Glomerular endothelial cell (primary cell): ENCODE measurements around the gene SETD2. TPM values are rescaled to one million over a fixed set of nuclear protein-coding genes. Genes with fewer than 3 reads are reported as not detected.
"Not testable (repeated sequence)": the region's sequence is repeated elsewhere in the genome, so short reads cannot be mapped to it uniquely, and the experiment has no call there.

ENCODE experiments used
- DNase-seq: peaks from one replicate; pipeline ENCODE4 v3.0.0-alpha.2; 2011; ENCODE audit warnings: low read depth, low spot score; ENCODE audit errors: extremely low read depth
- total RNA-seq: library from RNA; depleted of rRNA; stranded (reverse); fragments of >200 nt; gene quantifications from 2 replicates; pipeline ENCODE4 v1.2.3, GENCODE V29; 2015

The SETD2 gene
- total RNA-seq, 1 donor from 2014 or later, result 43.2 TPM

DNA sequence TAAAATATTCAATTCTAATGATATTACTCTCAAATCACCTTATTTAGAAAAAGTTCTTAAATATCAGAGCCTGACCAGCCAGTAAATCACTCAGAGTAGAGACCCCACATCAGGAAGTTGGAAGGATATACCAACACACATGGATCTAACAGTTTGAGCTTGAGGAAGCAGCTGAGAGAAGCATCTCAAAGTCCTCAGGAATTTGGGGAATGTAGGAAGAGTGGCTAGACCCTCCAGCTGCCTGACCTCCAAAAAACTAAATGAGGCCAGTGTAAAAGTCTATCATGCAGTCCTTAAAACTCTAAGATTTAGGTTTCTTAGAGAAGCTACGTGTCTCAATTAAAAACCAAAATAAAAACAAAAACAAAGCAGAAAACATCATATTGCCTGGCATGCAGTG is 55.4 kb downstream of the SETD2 start:
- DNase-seq, result no peak

DNA sequence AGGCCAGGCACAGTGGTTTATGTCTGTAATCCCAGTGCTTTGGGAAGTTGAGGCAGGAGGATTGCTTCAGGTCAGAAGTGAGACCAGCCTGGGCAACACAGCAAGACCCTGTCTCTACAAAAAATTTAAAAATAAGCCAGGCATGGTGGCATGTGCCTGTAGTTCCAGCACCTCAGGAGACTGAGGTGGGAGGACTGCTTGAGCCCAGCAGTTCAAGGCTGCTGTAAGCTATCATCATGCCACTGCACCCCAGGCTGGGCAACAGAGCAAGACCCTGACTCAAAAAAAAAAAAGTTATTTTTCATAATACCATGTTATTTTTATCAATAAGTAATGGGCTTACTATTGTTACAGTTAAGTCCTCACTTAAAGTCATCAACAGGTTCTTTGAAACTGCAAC is 59.7 kb downstream of the SETD2 start:
- DNase-seq, result no peak

DNA sequence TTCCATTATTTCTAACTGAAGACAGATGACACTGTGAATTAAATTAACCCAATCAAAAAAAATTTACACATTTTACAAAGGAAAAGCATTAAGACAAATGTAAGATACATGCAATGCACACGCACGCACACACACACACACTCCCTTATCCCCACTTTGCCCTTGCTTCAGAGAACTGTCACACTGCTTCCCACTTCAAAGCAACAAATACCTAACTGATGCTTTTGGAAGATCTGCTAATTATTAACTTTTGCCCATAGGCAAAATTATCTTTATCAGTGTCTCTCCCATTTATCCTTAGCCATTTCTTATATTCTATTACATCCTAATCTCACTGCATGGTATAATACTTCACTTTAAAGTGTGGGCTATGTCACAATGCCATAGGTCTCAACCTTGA is 60.3 kb downstream of the SETD2 start:
- no peak for DNase-seq

DNA sequence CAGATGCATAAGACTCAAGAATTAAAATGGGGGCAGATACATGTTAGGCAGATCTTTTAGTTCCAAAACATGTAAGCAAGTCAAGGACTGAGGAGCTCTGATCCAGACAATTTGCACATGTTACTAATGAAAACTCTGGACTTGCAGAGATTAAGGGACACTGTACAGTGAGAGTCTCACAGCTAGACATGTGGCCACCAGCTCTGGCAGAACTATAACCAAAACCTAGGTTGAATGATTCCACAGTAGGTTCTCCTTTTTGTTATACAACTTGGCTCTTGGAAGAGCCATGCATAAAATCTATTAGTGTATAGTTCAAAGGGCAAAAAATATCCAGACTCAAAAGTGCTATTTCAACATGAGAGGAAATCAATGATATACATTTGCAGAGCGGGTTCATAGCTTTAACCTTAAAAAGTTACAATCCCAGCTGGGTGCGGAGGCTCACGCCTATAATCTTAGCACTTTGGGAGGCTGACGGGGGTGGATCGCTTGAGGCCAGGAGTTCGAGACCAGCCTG is 61.8 kb downstream of the SETD2 start:
- DNase-seq, result no peak

DNA sequence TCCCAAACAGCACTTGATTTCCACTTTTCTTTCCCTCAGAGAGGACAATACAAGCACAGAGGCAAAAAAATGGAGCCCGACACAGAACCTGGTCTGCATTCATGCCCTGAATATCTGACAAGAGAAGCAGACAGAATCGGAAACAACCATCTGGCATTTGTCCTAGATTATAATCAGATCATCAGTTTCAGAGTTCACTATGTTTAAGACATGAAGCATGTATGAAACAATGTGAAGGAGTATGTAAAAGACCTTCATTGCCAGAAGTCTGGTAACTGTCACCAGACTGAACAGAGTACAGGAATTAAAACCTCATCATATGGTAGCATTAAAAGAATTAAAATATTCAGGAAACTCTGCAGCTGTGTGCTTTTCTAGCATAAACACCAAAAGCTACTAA is 65.0 kb downstream of the SETD2 start:
- no peak for DNase-seq

DNA sequence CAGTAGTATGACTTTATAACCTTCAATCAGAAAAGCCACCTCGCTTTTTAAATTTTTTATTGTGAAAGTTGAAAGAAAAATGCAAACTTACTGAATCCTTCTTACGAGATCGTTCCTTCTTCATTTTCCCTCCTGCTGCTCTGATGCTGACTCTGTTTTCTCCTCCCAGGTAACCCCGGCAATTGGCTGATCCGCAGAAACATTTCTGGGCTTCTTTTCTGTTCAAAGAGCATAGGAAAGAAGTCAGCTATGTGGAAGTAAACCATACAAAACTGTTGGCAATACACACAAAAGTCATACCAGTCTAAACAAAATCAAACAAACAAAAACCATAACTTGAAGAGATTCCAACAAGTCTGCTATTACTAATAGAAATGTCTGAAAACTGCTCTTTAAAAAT is 66.0 kb downstream of the SETD2 start:
- no peak for DNase-seq

DNA sequence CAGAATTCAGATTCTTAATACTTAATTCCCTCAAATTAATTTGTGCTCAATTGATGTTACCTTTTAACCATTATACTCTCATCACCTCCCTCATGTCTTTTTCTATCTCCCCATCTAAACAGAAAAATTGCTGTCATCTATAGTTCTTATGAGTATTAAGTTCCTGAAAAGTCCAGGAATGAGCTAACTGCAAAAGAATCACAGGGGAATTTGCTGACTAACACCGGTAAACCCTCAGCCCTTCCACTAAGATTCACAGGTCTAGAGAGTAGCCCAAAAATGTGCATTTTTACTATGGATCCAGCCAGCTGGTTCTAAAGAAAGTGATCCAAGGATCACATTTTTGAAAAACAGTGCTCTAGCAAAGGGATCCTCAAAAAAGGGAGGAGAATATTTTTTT is 67.0 kb downstream of the SETD2 start:
- DNase-seq, result no peak

DNA sequence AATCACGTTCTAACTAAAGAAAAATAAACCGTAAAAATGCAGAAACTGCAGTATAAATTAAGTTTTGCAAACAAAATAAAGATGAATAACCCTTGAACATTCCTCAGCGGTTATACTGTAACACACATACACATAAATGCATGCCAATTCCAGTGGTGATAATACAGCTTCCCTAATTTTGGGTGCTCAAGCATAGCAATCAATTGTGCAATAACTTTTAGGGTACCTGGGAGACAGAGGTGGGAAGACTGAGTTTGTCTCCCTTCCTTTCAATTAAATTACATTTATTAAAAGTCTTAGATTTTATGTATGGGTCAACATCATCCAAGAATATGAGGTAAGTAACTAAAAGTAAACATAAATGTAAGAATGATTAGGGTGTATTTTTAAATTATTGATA is 71.8 kb downstream of the SETD2 start:
- no peak for DNase-seq

DNA sequence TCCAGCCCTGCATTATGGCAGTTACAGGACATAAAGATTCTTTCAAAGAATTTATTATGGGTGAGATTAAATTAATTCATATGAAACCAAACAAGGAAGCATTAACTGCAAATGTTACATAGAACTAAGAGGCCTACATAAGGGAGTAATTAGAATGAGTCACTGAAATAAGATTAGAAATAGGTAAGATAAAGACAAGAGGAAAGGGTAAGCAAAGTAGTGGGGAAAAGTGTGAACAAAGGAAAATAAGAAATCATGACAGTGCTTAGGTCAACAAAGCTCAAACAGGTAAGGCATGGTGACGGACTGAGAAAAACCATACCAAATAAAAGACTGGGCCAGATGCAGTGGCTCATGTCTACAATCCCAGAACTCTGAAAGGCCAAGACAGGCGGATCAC is 74.3 kb downstream of the SETD2 start:
- DNase-seq, result no peak

DNA sequence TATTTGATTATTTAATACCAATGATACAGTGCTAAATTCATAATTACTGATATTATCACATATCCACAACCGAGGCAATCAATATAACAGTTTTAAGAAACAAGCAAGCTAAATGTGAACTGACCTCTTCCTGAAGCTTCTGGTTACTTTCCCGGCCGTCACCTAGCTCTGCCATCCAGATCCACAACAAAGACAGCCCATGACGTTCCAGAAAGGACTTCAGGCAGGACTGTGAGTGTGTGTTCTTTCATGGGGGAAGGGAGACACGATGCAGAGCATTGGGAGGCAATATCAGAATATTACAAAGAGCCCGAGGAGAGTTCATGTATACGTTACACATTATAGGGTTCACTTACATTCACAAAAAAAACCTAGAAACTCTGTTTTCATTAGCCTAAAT is 77.8 kb downstream of the SETD2 start:
- no peak for DNase-seq

DNA sequence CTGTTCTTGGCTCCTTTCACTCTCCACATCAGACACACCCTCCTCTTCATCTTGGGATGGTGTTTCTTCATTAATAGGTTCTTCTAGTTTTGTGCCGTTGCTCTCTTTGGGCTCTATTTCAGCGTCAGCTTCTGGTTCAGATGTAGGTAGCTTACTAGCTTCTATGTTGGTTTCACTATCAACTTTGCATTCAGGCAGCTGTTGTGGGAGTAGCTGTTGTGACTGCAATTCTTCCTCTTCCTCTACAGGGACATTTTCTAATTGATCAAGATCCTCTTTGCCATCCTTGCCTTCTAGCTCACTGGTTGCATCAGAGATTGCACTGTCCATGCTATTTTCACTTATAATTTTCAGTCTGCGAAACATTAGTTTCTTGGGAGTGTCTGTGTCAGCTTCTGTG is 80.1 kb downstream of the SETD2 start:
- no peak for DNase-seq

DNA sequence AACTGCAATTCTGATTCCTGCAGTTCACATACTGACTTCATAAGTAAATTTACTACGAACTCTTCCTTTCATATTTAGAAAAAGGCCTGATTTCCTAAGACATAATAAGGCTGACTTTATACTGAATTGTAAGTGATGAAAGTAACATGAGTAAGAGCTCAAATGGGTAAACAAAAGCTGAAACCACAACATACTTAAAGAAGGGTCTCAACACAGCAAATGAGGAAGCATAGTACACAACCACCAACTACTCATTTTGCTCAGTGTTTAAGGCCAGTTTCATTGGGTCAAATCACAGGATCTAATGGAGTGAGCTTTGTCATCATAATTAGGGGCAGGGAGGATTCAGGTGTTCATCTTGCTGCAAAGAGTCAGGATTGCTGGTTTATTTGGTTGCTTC is 81.4 kb downstream of the SETD2 start:
- no peak for DNase-seq

DNA sequence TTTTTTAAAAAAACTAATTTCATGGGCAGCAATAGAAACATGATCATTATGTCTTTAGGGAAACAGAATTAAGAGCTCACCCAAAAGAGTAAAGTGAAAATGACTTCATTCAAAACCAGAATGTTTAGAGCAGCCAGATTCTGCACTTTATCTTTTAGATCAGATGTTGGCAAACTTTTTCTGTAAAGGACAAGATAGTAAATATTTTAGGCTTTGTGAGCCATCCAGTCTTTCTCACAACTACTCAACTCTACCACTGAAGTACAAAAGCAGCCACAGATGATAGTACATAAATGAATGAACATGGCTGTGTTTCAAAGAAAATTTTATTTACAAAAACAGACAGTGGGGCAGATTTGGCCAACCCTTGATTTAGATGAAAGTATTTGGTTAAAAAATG is 84.5 kb downstream of the SETD2 start:
- DNase-seq, result no peak

DNA sequence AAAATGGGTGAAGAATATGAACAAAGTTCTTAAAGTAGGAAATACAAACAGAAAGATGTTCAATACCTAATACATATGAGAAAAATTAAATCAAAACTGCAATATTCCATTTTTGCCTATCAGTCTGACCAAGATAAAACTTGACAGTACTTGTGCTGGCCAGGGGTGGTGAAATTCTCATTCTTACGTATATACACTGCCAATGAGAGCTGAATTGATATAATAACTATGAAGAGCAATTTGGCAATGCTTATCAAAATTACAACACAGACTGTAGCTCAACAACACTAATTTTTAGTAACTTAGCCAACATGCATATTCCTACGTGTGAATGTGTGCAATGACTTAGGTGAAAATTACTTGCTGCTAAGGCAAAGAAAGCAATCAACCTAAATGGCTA is 90.2 kb downstream of the SETD2 start:
- no peak for DNase-seq

DNA sequence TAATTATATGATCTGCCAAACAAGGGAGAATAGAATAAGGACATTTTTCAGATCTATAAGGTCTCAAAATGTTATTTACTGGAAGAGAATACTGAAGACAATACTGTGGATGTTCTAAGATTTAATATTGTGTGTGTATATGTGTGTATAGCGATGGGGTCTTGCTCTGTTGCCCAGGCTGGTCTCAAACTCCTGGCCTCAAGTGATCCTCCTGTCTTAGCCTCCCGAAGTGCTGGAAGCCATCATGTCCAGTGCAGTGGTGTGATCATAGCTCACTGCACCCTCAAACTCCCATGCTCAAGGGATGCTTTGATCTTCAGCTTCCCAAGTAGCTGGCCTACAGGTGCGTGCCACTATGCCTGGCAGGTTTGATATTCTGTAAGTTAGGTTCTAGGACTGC is 93.1 kb downstream of the SETD2 start:
- no peak for DNase-seq

DNA sequence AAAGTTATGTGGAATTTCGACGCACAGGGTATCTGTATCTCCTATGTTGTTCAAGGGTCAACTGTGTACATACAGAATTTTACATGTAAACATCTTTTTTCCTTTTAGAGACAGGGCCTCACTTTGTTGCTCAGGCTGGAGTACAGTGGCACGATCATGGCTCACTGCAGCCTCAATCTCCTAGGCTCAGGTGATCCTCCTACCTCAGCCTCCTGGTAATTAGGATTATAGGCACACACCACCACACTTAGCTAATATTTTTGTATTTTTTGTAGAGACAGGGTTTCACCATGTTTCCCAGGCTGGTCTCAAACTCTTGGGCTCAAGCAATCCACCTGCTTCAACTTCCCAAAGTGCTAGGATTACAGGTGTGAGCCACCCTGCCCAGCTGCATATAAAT is 97.7 kb downstream of the SETD2 start:
- not testable (repeated sequence) for DNase-seq

DNA sequence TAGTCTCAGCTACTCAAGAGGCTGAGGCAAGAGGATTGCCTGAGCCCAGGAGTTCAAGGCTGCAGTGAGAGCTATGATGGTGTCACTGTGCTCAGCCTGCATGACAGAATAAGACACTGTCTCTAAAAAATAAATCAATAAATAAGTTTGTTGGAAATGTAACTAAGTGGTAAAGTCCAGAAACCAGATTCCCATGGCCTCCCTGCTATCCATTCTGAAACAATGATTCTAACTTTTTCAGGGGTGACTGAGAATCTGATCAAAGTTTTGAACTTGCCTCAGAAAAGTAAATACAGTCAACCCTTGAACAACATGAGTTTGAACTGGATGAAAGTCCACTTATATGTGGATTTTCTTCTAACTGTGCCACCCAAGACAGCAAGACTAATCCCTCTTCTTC is 98.2 kb downstream of the SETD2 start:
- no peak for DNase-seq

DNA sequence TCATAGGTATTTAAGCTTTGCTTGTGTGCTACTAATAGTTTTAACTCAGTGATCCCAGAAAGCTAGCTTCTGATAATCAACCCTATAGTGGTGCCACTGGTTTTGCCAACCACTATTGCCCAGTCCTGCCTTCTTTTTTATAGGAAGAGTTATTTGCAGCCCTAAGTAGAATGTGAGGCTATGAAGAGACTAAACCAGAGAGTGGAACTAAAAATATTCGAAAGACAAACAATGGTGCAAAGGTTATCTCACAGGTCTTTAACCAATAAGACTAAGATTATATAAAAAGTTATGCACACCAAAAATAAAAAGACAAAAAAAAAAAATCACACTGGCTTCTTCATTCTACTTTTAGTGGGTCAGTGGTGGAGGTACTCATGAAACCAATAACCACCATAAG is 98.9 kb downstream of the SETD2 start:
- DNase-seq, result no peak

DNA sequence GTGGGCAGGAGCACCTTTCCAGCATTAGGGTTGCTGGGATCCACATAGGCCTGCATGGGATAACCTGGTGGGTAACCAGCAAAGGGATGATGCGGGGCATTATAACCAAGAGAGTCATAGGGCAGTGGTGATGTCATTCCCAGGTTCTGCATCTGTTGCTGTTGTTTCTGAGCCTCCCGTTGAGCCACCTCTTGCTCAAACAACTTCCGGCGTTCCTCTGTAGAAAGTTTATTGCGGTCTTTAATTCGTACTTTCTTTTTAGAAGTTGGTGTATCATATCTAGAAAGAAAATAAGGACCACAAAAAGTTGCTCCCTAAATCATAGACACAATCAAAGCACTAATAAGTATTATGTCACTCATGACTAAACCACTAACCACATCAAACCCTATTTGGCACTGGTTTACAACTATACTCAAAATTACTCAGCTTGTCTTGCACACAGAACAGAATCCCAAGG is 106.7 kb downstream of the SETD2 start:
- DNase-seq, result no peak

DNA sequence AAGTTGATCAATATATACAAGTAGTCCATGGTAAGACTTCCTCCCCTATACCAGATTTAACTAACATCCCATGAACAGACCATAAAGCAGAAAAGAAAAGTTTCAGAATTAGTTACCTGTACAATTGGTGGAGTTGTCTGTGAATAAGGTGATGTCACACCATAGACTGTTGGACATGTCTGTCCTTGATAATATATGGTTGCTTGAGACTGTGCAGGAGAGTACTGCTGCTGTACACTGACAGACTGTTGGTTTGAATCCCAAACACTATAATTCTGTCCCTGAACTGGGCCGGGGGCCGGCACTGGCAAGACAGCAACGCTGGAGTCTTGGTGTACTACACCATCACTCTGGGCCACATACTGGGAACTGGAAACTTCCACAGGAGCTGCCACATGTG is 107.2 kb downstream of the SETD2 start:
- no peak for DNase-seq

DNA sequence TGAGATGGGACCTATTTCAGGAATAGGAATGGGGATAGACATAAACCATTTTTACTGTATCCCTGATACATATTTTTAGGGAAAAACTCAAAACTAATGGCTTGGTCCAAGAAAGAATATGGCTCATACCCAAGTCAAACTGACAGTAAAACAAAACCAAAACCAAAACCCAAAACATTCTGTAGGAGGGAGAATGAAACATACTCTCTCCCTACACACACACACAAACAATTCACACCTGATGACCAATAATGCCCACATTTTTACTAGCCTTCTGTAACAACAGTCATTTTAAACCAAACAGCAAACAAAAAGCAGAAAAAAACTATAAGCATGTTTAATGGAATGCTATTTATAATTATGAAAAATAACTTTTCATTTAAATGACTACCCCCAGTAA is 109.5 kb downstream of the SETD2 start:
- DNase-seq, result no peak

DNA sequence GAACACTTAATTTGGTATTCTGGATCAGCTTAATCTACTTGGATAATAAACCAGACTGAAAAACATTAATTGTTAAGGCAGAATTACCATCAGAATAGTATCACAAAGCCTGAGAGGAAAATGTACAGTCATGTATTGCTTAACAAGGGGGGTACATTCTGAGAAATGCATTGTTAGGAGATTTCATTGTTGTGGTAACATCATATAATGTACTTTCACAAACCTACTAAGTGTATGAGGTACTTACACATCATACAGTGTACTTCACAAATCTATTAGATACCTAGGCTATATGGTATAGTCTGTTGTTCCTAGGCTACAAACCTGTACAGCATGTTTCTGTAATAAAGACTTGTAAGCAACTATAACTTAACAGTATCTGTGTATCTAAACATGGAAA is 116.2 kb downstream of the SETD2 start:
- no peak for DNase-seq

DNA sequence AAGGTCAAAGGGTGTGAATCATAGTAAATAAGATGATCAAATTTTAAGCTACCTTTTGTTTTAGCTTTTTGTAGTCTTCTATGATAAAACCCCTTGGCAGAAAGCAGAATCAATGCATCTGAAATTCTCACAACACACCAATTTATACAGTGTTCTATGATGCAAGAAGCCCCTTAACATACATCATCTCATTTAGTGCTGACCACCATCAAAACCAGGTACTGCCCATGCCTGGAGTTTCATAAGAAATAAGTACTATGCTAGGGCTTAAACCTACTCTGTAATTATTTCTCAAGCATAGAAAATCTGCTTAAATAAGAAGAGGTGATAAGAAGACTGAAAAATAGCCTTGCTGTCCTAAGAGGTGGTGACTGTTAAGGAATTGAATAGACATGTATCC is 116.8 kb downstream of the SETD2 start:
- no peak for DNase-seq
